Activated T-helper 1 cell treated with Interleukin-2 at 50 U/mL for 16 hours (primary cell): Measurements from ENCODE around the gene RASA1.

ENCODE experiments used
- DNase-seq: peaks from one replicate; pipeline ENCODE4 v3.0.0-alpha.2; 2020; ENCODE audit warnings: low read depth

The RASA1 gene

GRCh38 chr5:87403899-87404298 lies 136.2 kb downstream of the RASA1 start:
- no peak for DNase-seq

GRCh38 chr5:87404359-87404758 lies 136.7 kb downstream of the RASA1 start:
- no peak for DNase-seq

GRCh38 chr5:87405472-87406155 lies 137.9 kb downstream of the RASA1 start:
- no peak for DNase-seq

- no peak for DNase-seq
Measured at GRCh38 chr5:87408204-87408603, 140.5 kb downstream of the RASA1 start.

- no peak for DNase-seq
Measured at GRCh38 chr5:87410931-87411330, 143.2 kb downstream of the RASA1 start.

GRCh38 chr5:87411586-87411972 lies 143.9 kb downstream of the RASA1 start:
- no peak for DNase-seq

GRCh38 chr5:87411973-87412629 lies 144.4 kb downstream of the RASA1 start:
- DNase-seq: no peak

GRCh38 chr5:87412630-87413342 lies 145.1 kb downstream of the RASA1 start, which contains the start of gene CCNH:
TSS of gene CCNH (minus strand) at chr5:87412930. CDS start at chr5:87412794, 136 bp downstream.
- peak; percentile 93 for DNase-seq

- DNase-seq: no peak
Measured at GRCh38 chr5:87413343-87413645, 145.6 kb downstream of the RASA1 start.

- no peak for DNase-seq
Measured at GRCh38 chr5:87418506-87418905, 150.8 kb downstream of the RASA1 start.

GRCh38 chr5:87421307-87421706 lies 153.6 kb downstream of the RASA1 start:
- DNase-seq: no peak

GRCh38 chr5:87423755-87424154 lies 156.1 kb downstream of the RASA1 start:
- DNase-seq: no peak

- no peak for DNase-seq
Measured at GRCh38 chr5:87430863-87431457, 163.3 kb downstream of the RASA1 start.

- no peak for DNase-seq
Measured at GRCh38 chr5:87432460-87432859, 164.8 kb downstream of the RASA1 start.

GRCh38 chr5:87433945-87434344 lies 166.3 kb downstream of the RASA1 start:
- DNase-seq: no peak

GRCh38 chr5:87434461-87434860 lies 166.8 kb downstream of the RASA1 start:
- DNase-seq: no peak

GRCh38 chr5:87435144-87435694 lies 167.5 kb downstream of the RASA1 start:
- no peak for DNase-seq

GRCh38 chr5:87437724-87438123 lies 170.0 kb downstream of the RASA1 start:
- DNase-seq: no peak

- no peak for DNase-seq
Measured at GRCh38 chr5:87438231-87438630, 170.5 kb downstream of the RASA1 start.
